Endodermal cell (in vitro differentiated cells): ENCODE results near the gene SCNN1G. TPM values are rescaled to one million over a fixed set of nuclear protein-coding genes. Genes with fewer than 3 reads are reported as not detected.
"Not testable (repeated sequence)": the region's sequence is repeated elsewhere in the genome, so short reads cannot be mapped to it uniquely, and the experiment has no call there.

Source experiments
- DNase-seq: peaks from one replicate; pipeline ENCODE4 v3.0.0-alpha.2; 2017
- H3K27ac ChIP-seq: 2 replicates; pipeline ENCODE4 v1.5.1; 2013; ENCODE audit warnings: mild to moderate bottlenecking, low read depth, low read length, moderate library complexity
- H3K27me3 ChIP-seq: 2 replicates; pipeline ENCODE4 v1.6.1; 2013; ENCODE audit warnings: mild to moderate bottlenecking, low read length, moderate library complexity; ENCODE audit not compliant: insufficient read depth, control insufficient read depth, poor library complexity, severe bottlenecking
- H3K36me3 ChIP-seq: 2 replicates; pipeline ENCODE4 v1.7.0; 2013; ENCODE audit warnings: mild to moderate bottlenecking, low read length, moderate library complexity; ENCODE audit not compliant: control insufficient read depth, insufficient read depth
- H3K4me1 ChIP-seq: one replicate; pipeline ENCODE4 v1.7.0; 2013; ENCODE audit warnings: low read length; ENCODE audit not compliant: control insufficient read depth, insufficient read depth
- H3K4me3 ChIP-seq: 2 replicates; pipeline ENCODE4 v1.5.1; 2013; ENCODE audit warnings: mild to moderate bottlenecking, low read length, moderate library complexity
- H3K9ac ChIP-seq: 2 replicates; pipeline ENCODE4 v1.6.1; 2013; ENCODE audit warnings: mild to moderate bottlenecking, low read length, moderate library complexity; ENCODE audit not compliant: poor library complexity, severe bottlenecking; ENCODE audit errors: extremely low read depth
- H3K9me3 ChIP-seq: 2 replicates; pipeline ENCODE4 v1.6.1; 2013; ENCODE audit warnings: mild to moderate bottlenecking, low read length, moderate library complexity; ENCODE audit not compliant: control insufficient read depth
- H3K27ac Mint-ChIP-seq: 2 replicates; pipeline ENCODE4 v1.8.0; 2020; ENCODE audit warnings: mixed read lengths
- H3K27me3 Mint-ChIP-seq: 2 replicates; pipeline ENCODE4 v1.8.0; 2021; ENCODE audit warnings: mild to moderate bottlenecking, mixed read lengths; ENCODE audit not compliant: insufficient read depth
- H3K36me3 Mint-ChIP-seq: 2 replicates; pipeline ENCODE4 v1.8.0; 2020; ENCODE audit warnings: low read depth, mixed read lengths
- H3K4me1 Mint-ChIP-seq: 2 replicates; pipeline ENCODE4 v1.8.0; 2020; ENCODE audit warnings: mixed read lengths
- H3K4me3 Mint-ChIP-seq: 2 replicates; pipeline ENCODE4 v1.8.0; 2020; ENCODE audit warnings: mild to moderate bottlenecking, moderate library complexity, mixed read lengths
- H3K9me3 Mint-ChIP-seq: 2 replicates; pipeline ENCODE4 v1.8.0; 2020; ENCODE audit warnings: mild to moderate bottlenecking, mixed read lengths
- WGBS, 2 experiments: methylation state at CpG; one replicate each; pipeline versions ENCODE4 v1.1.5 to v1.1.7; 2013; ENCODE audit warnings: missing lambda C conversion rate in 2 of 2, mixed read lengths in 1 of 2; ENCODE audit not compliant: insufficient coverage in 1 of 2, insufficient read length in 1 of 2; 5-methylcytosine and 5-hydroxymethylcytosine counted together
- total RNA-seq, 2 donors: library from RNA; stranded (reverse); fragmentation: NEBNext Ultra II Directional in 1 of 2; extraction: Animal tissue kit (Norgen Biotek cat#: 25700) in 1 of 2; gene quantifications; 2 replicates in 1 of 2; 3 replicates in 1 of 2; pipeline ENCODE4 v1.2.1, GENCODE V29; 2021
- TF ChIP-seq, protein P1 (sequence below): fragments of 200-600 bp; sonication (generic); conservative IDR thresholded peaks from 2 replicates; pipeline ENCODE4 v1.5.0; 2021; ENCODE audit warnings: antibody characterized with exemption, mild to moderate bottlenecking

SCNN1G gene
- total RNA-seq, 2 donors from 2014 or later, result 0.09 TPM; not detected in 1

DNA sequence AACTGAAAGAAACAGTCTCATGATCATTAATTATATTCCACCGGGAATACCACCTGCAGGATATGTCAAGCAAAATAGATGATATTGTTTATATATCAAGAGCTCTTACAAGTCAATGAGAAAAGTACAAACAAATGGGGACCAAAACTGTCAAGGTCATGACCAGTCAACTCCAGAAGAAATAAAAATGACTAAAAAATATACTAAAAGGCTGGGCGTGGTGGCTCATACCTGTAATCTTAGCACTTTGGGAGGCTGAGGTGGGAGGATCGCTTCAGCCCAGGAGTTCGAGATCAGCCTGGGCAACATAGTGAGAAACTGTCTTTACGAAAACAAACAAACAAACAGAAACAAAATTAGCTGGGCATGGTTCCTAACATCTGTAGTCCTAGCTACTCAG, 69.8 kb downstream of the SCNN1G start:
- no peaks in the 10 kb centered on the region for H3K27me3 ChIP-seq
- H3K27me3 Mint-ChIP-seq, result no peaks in the 10 kb centered on the region
- no peaks in the 10 kb centered on the region for H3K36me3 ChIP-seq
- H3K4me3 ChIP-seq, result no peak overlapping the region
- H3K36me3 Mint-ChIP-seq, result no peaks in the 10 kb centered on the region
- no peak for DNase-seq
- 92 to 94% methylated on average over 4 to 5 of the region's 5 CpGs for WGBS, 2 experiments
- H3K4me1 Mint-ChIP-seq, result no peaks in the 10 kb centered on the region
- H3K4me1 ChIP-seq, result no peaks in the 10 kb centered on the region
- TF ChIP-seq, protein P1, sequence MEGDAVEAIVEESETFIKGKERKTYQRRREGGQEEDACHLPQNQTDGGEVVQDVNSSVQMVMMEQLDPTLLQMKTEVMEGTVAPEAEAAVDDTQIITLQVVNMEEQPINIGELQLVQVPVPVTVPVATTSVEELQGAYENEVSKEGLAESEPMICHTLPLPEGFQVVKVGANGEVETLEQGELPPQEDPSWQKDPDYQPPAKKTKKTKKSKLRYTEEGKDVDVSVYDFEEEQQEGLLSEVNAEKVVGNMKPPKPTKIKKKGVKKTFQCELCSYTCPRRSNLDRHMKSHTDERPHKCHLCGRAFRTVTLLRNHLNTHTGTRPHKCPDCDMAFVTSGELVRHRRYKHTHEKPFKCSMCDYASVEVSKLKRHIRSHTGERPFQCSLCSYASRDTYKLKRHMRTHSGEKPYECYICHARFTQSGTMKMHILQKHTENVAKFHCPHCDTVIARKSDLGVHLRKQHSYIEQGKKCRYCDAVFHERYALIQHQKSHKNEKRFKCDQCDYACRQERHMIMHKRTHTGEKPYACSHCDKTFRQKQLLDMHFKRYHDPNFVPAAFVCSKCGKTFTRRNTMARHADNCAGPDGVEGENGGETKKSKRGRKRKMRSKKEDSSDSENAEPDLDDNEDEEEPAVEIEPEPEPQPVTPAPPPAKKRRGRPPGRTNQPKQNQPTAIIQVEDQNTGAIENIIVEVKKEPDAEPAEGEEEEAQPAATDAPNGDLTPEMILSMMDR, result no peak
- H3K9me3 ChIP-seq, result no peaks in the 10 kb centered on the region
- no peak overlapping the region for H3K27ac Mint-ChIP-seq
- H3K9me3 Mint-ChIP-seq, result peaks cover 12% of the 10 kb centered on the region
- no peak overlapping the region for H3K9ac ChIP-seq
- no peak overlapping the region for H3K4me3 Mint-ChIP-seq
- no peak overlapping the region for H3K27ac ChIP-seq

- H3K27me3 Mint-ChIP-seq, H3K9ac ChIP-seq, H3K27me3 ChIP-seq, H3K4me1 Mint-ChIP-seq, H3K4me3 Mint-ChIP-seq, H3K27ac ChIP-seq, H3K36me3 Mint-ChIP-seq, DNase-seq, H3K36me3 ChIP-seq, H3K27ac Mint-ChIP-seq, H3K9me3 ChIP-seq, H3K4me3 ChIP-seq, H3K4me1 ChIP-seq: not testable (repeated sequence)
- peaks cover 12% of the 10 kb centered on the region for H3K9me3 Mint-ChIP-seq
- no CpG with 5 or more reads among the region's 1 CpG for WGBS, 2 experiments
Observed at GRCh38 chr16:23253650-23254049, 71.1 kb downstream of the SCNN1G start.

DNA sequence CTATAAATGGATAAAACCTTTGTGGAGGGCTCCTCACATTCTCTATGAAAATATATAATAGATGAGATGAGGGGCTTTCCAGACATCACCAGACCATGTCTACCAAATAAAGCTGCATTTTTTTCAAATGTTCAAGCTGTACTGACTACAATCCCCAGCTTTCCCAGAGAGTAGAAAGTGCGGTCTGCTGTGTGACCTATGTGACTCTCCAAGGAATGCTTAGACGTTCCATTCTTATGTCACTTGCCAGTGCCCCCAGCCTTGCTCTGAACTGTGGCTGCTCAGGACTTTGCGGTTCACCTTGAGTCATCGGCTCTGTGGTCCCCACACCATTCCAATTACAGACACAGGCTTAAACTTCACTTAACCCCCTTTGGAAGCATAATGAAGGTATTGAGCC, 71.8 kb downstream of the SCNN1G start:
- DNase-seq, result peak; percentile 45
- 75 to 80% methylated on average over 2 to 4 of the region's 4 CpGs for WGBS, 2 experiments
- no peaks in the 10 kb centered on the region for H3K4me1 Mint-ChIP-seq
- TF ChIP-seq, protein P1, result no peak
- H3K4me3 Mint-ChIP-seq, result no peak overlapping the region
- H3K27ac Mint-ChIP-seq, result no peak overlapping the region
- H3K27me3 Mint-ChIP-seq, result peaks cover 3% of the 10 kb centered on the region
- H3K36me3 Mint-ChIP-seq, result no peaks in the 10 kb centered on the region
- H3K9me3 Mint-ChIP-seq, result peaks cover 12% of the 10 kb centered on the region
- Histone ChIP-seq H3K27ac (no peak overlapping the region), H3K9me3 (no peaks in the 10 kb centered on the region), H3K36me3 (no peaks in the 10 kb centered on the region), H3K27me3 (no peaks in the 10 kb centered on the region), H3K4me3 (no peak overlapping the region), H3K4me1 (no peaks in the 10 kb centered on the region), H3K9ac (no peak overlapping the region)

- Histone ChIP-seq H3K4me1 (no peaks in the 10 kb centered on the region), H3K9ac (no peak overlapping the region), H3K9me3 (no peaks in the 10 kb centered on the region), H3K27me3 (no peaks in the 10 kb centered on the region), H3K27ac (no peak overlapping the region), H3K36me3 (no peaks in the 10 kb centered on the region), H3K4me3 (no peak overlapping the region)
- Mint-ChIP-seq H3K4me1 (no peaks in the 10 kb centered on the region), H3K9me3 (peaks cover 11% of the 10 kb centered on the region), H3K27me3 (peaks cover 3% of the 10 kb centered on the region), H3K27ac (no peak overlapping the region), H3K36me3 (no peaks in the 10 kb centered on the region), H3K4me3 (no peak overlapping the region)
- no peak for DNase-seq
- WGBS, 2 experiments, result 73 to 100% methylated on average over 1 to 4 of the region's 4 CpGs
- TF ChIP-seq, protein P1, result no peak
Observed at GRCh38 chr16:23255000-23255399, 72.5 kb downstream of the SCNN1G start.
